WTC11 (cell line): ENCODE results near the gene RNF215. TPM values are rescaled to one million over a fixed set of nuclear protein-coding genes. Genes with fewer than 3 reads are reported as not detected.

ENCODE experiments used
- ATAC-seq: fragments of 200-7000 bp; cut with Tn5 transposase; 2 replicates; pipeline ENCODE4 v1.10.0; 2021; ENCODE audit warnings: mild to moderate bottlenecking, moderate library complexity
- CTCF ChIA-PET: fragments of 300-600 bp; sonication (Branson Sonifier 250); formaldehyde crosslinking; loops from one replicate; lab custom pipeline; 2021; ENCODE audit warnings: antibody characterized with exemption; lab: Charles Lee
- POLR2A ChIA-PET: fragments of 350-600 bp; sonication (Branson Sonifier 250); formaldehyde crosslinking; loops from one replicate; lab custom pipeline; 2021; ENCODE audit warnings: antibody characterized with exemption; lab: Charles Lee
- DNase-seq: peaks from one replicate; pipeline ENCODE4 v3.0.0; 2021; ENCODE audit warnings: low spot score
- H3K27ac Mint-ChIP-seq: 2 replicates; pipeline ENCODE4 v1.8.0; 2021; ENCODE audit warnings: mixed read lengths
- H3K27me3 Mint-ChIP-seq: 2 replicates; pipeline ENCODE4 v1.8.0; 2021; ENCODE audit warnings: low read depth, mild to moderate bottlenecking, moderate library complexity, mixed read lengths
- H3K36me3 Mint-ChIP-seq: 2 replicates; pipeline ENCODE4 v1.8.0; 2021; ENCODE audit warnings: mixed read lengths
- H3K4me1 Mint-ChIP-seq: 2 replicates; pipeline ENCODE4 v1.8.0; 2022; ENCODE audit warnings: mixed read lengths
- H3K4me3 Mint-ChIP-seq: 2 replicates; pipeline ENCODE4 v1.8.0; 2021; ENCODE audit warnings: mild to moderate bottlenecking, moderate library complexity, mixed read lengths
- H3K9me3 Mint-ChIP-seq: 2 replicates; pipeline ENCODE4 v1.8.0; 2021; ENCODE audit warnings: mixed read lengths
- AR ChIP-seq: fragments of 250-450 bp; sonication (Bioruptor Pico); IDR thresholded peaks from 2 replicates; pipeline ENCODE4 v1.9.0; 2021; ENCODE audit warnings: mild to moderate bottlenecking
- ARID4B ChIP-seq: sonication (generic); formaldehyde crosslinking; IDR thresholded peaks from 2 replicates; pipeline ENCODE4 v1.8.0; 2023; ENCODE audit warnings: missing genetic modification reagents, mild to moderate bottlenecking, borderline replicate concordance
- CBFB ChIP-seq: sonication (generic); formaldehyde crosslinking; IDR thresholded peaks from 2 replicates; pipeline ENCODE4 v1.8.1; 2022; ENCODE audit warnings: mild to moderate bottlenecking, low read depth, missing genetic modification reagents
- ELF4 ChIP-seq: sonication (generic); formaldehyde crosslinking; IDR thresholded peaks from 2 replicates; pipeline ENCODE4 v1.8.1; 2022; ENCODE audit warnings: low read depth, mild to moderate bottlenecking, moderate library complexity, missing genetic modification reagents
- FOXJ3 ChIP-seq: sonication (generic); formaldehyde crosslinking; IDR thresholded peaks from 2 replicates; pipeline ENCODE4 v1.9.0; 2021; ENCODE audit warnings: missing genetic modification reagents, mild to moderate bottlenecking, borderline replicate concordance
- FOXP1 ChIP-seq: sonication (generic); formaldehyde crosslinking; IDR thresholded peaks from 2 replicates; pipeline ENCODE4 v1.8.0; 2022; ENCODE audit warnings: missing genetic modification reagents, mild to moderate bottlenecking, moderate library complexity, borderline replicate concordance
- GRHL2 ChIP-seq: fragments of 250-450 bp; sonication (Bioruptor Pico); IDR thresholded peaks from 2 replicates; pipeline ENCODE4 v1.8.0; 2022; ENCODE audit warnings: mild to moderate bottlenecking, moderate library complexity; ENCODE audit not compliant: insufficient replicate concordance, severe bottlenecking
- JAZF1 ChIP-seq: fragments of 250-450 bp; sonication (Bioruptor Pico); IDR thresholded peaks from 2 replicates; pipeline ENCODE4 v1.9.0; 2021; ENCODE audit warnings: moderate library complexity, mild to moderate bottlenecking, inconsistent platforms
- JUN ChIP-seq: sonication (generic); formaldehyde crosslinking; IDR thresholded peaks from 2 replicates; pipeline ENCODE4 v1.8.0; 2023; ENCODE audit warnings: mild to moderate bottlenecking, missing genetic modification reagents
- MAX ChIP-seq: sonication (generic); formaldehyde crosslinking; IDR thresholded peaks from 2 replicates; pipeline ENCODE4 v1.8.0; 2022; ENCODE audit warnings: mild to moderate bottlenecking, missing genetic modification reagents
- NFYB ChIP-seq: sonication (generic); formaldehyde crosslinking; conservative IDR thresholded peaks from 2 replicates; pipeline ENCODE4 v1.8.0; 2022; ENCODE audit warnings: low read depth, missing genetic modification reagents
- SP1 ChIP-seq: sonication (generic); formaldehyde crosslinking; conservative IDR thresholded peaks from 2 replicates; pipeline ENCODE4 v1.8.1; 2022; ENCODE audit warnings: missing genetic modification reagents
- STAT6 ChIP-seq: sonication (generic); formaldehyde crosslinking; conservative IDR thresholded peaks from 2 replicates; pipeline ENCODE4 v1.8.1; 2023; ENCODE audit warnings: mild to moderate bottlenecking, low read depth, missing genetic modification reagents, moderate library complexity
- ZBTB43 ChIP-seq: sonication (generic); formaldehyde crosslinking; IDR thresholded peaks from 2 replicates; pipeline ENCODE4 v1.8.1; 2023; ENCODE audit warnings: mild to moderate bottlenecking, missing genetic modification reagents
- ZNF121 ChIP-seq: sonication (generic); formaldehyde crosslinking; IDR thresholded peaks from 2 replicates; pipeline ENCODE4 v1.8.0; 2023; ENCODE audit warnings: missing genetic modification reagents
- ZNF416 ChIP-seq: fragments of 250-450 bp; sonication (Bioruptor Pico); IDR thresholded peaks from 2 replicates; pipeline ENCODE4 v1.9.0; 2021; ENCODE audit warnings: mild to moderate bottlenecking, inconsistent platforms
- ZNF425 ChIP-seq: fragments of 250-450 bp; sonication (Bioruptor Pico); conservative IDR thresholded peaks from 2 replicates; pipeline ENCODE4 v1.9.0; 2021; ENCODE audit warnings: mild to moderate bottlenecking
- total RNA-seq: library from RNA; stranded (reverse); gene quantifications from 3 replicates; pipeline ENCODE4 v1.2.3, GENCODE V29; 2021

RNF215 gene
- total RNA-seq, 1 experiment from 2014 or later: 25.4 TPM

- Mint-ChIP-seq H3K36me3 (no peaks in the 10 kb centered on the region), H3K4me3 (no peak overlapping the region), H3K27ac (no peak overlapping the region), H3K9me3 (no peaks in the 10 kb centered on the region), H3K27me3 (no peaks in the 10 kb centered on the region), H3K4me1 (peaks cover 17% of the 10 kb centered on the region)
- POLR2A ChIA-PET: no interaction called here
- no peak for DNase-seq
- CTCF ChIA-PET: interaction anchor here (0.8 kb wide), 1 partner anchor 22 kb away, joined by 3 read pairs; the partner anchor contains the start of gene RNF215
- no peak for ATAC-seq
- TF ChIP-seq STAT6 (CRISPR knock-in tag): no peak
- TF ChIP-seq FOXJ3 (CRISPR knock-in tag): no peak
- TF ChIP-seq ZNF425 (CRISPR knock-in tag): no peak
- no peak for TF ChIP-seq GRHL2 (CRISPR knock-in tag)
- TF ChIP-seq ZNF121 (CRISPR knock-in tag): no peak
- TF ChIP-seq ARID4B (CRISPR knock-in tag): no peak
- TF ChIP-seq MAX (CRISPR knock-in tag): no peak
- TF ChIP-seq AR (CRISPR knock-in tag): no peak
- TF ChIP-seq ZNF416: no peak
- TF ChIP-seq NFYB: no peak
- no peak for TF ChIP-seq CBFB (CRISPR knock-in tag)
- no peak for TF ChIP-seq ZBTB43 (CRISPR knock-in tag)
- no peak for TF ChIP-seq JAZF1 (CRISPR knock-in tag)
- TF ChIP-seq ELF4 (CRISPR knock-in tag): no peak
- no peak for TF ChIP-seq JUN (CRISPR knock-in tag)
- no peak for TF ChIP-seq SP1
- no peak for TF ChIP-seq FOXP1 (CRISPR knock-in tag)
Measured at GRCh38 chr22:30365891-30366290, 21.3 kb downstream of the RNF215 start.
